C4-2B (cell line): ENCODE data around the gene IL3.

ENCODE experiments used
- CTCF ChIP-seq: fragments of 450-650 bp; conservative IDR thresholded peaks from 2 replicates; pipeline ENCODE4 v1.5.1; 2017; ENCODE audit warnings: mild to moderate bottlenecking
- ZFX ChIP-seq: fragments of 450-650 bp; IDR thresholded peaks from 2 replicates; pipeline ENCODE4 v1.6.1; 2017

DNA sequence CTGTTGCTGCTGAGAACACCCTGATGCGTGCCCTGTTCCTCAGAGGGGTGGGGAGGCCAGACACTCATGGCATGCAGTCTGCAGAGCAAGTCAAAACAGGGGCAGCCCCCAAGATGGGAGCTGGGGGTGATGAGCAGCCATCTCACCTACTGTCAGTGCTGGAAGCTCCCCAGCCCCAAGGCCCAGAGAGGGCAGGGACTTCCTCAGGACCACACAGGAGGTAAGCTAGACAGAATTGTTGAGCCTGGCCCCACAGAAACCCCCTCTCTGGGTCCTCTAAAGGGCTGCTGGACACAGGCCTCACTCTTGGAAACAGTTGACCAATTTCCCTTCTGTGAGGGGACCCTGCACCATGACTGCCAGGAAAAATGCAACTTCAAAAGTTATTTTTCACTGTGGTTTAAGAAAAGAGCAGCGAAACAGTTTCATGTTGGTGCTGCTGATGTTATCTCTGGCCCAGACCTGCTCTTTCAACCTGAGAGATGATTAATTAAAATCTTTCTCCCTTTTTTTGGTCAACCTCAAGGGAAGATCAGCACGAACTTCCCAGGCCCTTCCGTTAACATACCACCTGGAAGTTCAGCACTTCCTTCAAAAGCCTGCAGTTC, 22.7 kb downstream of the IL3 start:
- TF ChIP-seq CTCF (no peak), ZFX (no peak)
